ENCODE results near the gene ATP8B3. TPM values are rescaled to one million over a fixed set of nuclear protein-coding genes. Genes with fewer than 3 reads are reported as not detected.

Gene ATP8B3
- polyA plus RNA-seq, 1 donor (not counting 4 experiments of a cell fraction or from before 2014, with no cell fraction given): 0.98 TPM

DNA sequence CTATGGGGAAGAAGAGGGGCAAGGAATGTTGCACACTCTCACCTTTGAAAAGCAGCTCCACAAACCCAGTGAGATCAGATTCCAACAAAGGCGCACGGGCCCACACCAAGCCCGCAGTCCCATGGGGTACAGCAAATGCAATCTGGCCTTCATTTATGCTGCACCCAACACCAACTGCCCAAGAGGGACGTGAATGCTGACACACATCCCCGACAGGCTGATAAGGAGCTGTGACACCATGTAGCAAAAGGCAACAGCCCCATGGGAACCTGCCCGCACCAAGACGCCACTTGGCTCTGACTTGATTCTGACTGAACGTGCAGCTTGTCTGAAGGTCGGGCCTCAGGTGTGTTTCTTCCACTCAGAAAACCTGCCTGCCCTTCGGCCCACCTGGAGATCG is 18.9 kb upstream of the ATP8B3 start:
- Histone ChIP-seq H3K79me2 (ENCODE audit: control insufficient read depth, insufficient read depth, low read length) (peaks cover 43% of the 10 kb centered on the region), H3K4me2 (ENCODE audit: control insufficient read depth, extremely low read depth, insufficient read depth, low read depth, low read length) (no peak overlapping the region), H3K4me1 (ENCODE audit: control insufficient read depth, extremely low read depth, insufficient read depth, low read length) (no peaks in the 10 kb centered on the region), H3K27ac (ENCODE audit: control insufficient read depth, insufficient read depth, low read length) (no peak overlapping the region), H3K27me3 (ENCODE audit: control insufficient read depth, extremely low read depth, insufficient read depth, low read length) (no peaks in the 10 kb centered on the region), H3K36me3 (ENCODE audit: control insufficient read depth in 2 of 2, extremely low read depth in 1 of 2, insufficient read depth in 2 of 2, low read length in 2 of 2) (peaks cover 5 to 11% of the 10 kb centered on the region in 2 experiments), H3K9me3 (ENCODE audit: control insufficient read depth, low read depth, low read length) (no peaks in the 10 kb centered on the region), H3K9me1 (ENCODE audit: control insufficient read depth, extremely low read depth, insufficient read depth, low read length) (no peaks in the 10 kb centered on the region), H3K4me3 (ENCODE audit: control insufficient read depth in 2 of 3, extremely low read depth in 1 of 3, insufficient read depth in 2 of 3, low read depth in 1 of 3, low read length in 3 of 3) (no peak overlapping the region), H2AFZ (ENCODE audit: control insufficient read depth, low read length) (no peak overlapping the region), H3K9ac (ENCODE audit: control insufficient read depth, extremely low read depth, insufficient read depth, low read length) (no peak overlapping the region), H4K20me1 (ENCODE audit: control insufficient read depth, extremely low read depth, insufficient read depth, low read length) (peaks cover 23% of the 10 kb centered on the region)
- no peak for TF ChIP-seq CTCF (optimal IDR thresholded peaks at IDR 0.05 in 1 of 3, IDR thresholded peaks at IDR 0.05 in 1 of 3, conservative IDR thresholded peaks at IDR 0.05 in 1 of 3; ENCODE audit: extremely low read depth in 1 of 3, insufficient read depth in 2 of 3, low read length in 3 of 3)
- no peak for TF ChIP-seq EZH2 (IDR thresholded peaks at IDR 0.05; ENCODE audit: low read length)
- DNase-seq (ENCODE audit: low read depth, low spot score) (no peak), FAIRE-seq (no peak)
- dilution Hi-C loops (cut with MboI; ENCODE audit: extremely low pct_ligation_motif_present, low sequenced_read_pairs): no loop called here

GRCh38 chr19:1830568-1830967 is 18.5 kb upstream of the ATP8B3 start:
- no peak overlapping the region for H3K9ac ChIP-seq (ENCODE audit: control insufficient read depth, extremely low read depth, insufficient read depth, low read length)
- peaks cover 42% of the 10 kb centered on the region for H3K79me2 ChIP-seq (ENCODE audit: control insufficient read depth, insufficient read depth, low read length)
- H3K9me1 ChIP-seq (ENCODE audit: control insufficient read depth, extremely low read depth, insufficient read depth, low read length): no peaks in the 10 kb centered on the region
- no peak for TF ChIP-seq CTCF (optimal IDR thresholded peaks at IDR 0.05 in 1 of 3, IDR thresholded peaks at IDR 0.05 in 1 of 3, conservative IDR thresholded peaks at IDR 0.05 in 1 of 3; ENCODE audit: extremely low read depth in 1 of 3, insufficient read depth in 2 of 3, low read length in 3 of 3)
- no peak for TF ChIP-seq EZH2 (IDR thresholded peaks at IDR 0.05; ENCODE audit: low read length)
- H3K4me3 ChIP-seq (ENCODE audit: control insufficient read depth in 2 of 3, extremely low read depth in 1 of 3, insufficient read depth in 2 of 3, low read depth in 1 of 3, low read length in 3 of 3): no peak overlapping the region
- DNase-seq (ENCODE audit: low read depth, low spot score) (no peak), FAIRE-seq (no peak)
- H4K20me1 ChIP-seq (ENCODE audit: control insufficient read depth, extremely low read depth, insufficient read depth, low read length): peaks cover 19% of the 10 kb centered on the region
- no peaks in the 10 kb centered on the region for H3K4me1 ChIP-seq (ENCODE audit: control insufficient read depth, extremely low read depth, insufficient read depth, low read length)
- no peak overlapping the region for H3K4me2 ChIP-seq (ENCODE audit: control insufficient read depth, extremely low read depth, insufficient read depth, low read depth, low read length)
- dilution Hi-C loops (cut with MboI; ENCODE audit: extremely low pct_ligation_motif_present, low sequenced_read_pairs): no loop called here
- H2AFZ ChIP-seq (ENCODE audit: control insufficient read depth, low read length): no peak overlapping the region
- H3K36me3 ChIP-seq (ENCODE audit: control insufficient read depth in 2 of 2, extremely low read depth in 1 of 2, insufficient read depth in 2 of 2, low read length in 2 of 2): peaks cover 9 to 11% of the 10 kb centered on the region in 2 experiments
- H3K27ac ChIP-seq (ENCODE audit: control insufficient read depth, insufficient read depth, low read length): no peak overlapping the region
- H3K27me3 ChIP-seq (ENCODE audit: control insufficient read depth, extremely low read depth, insufficient read depth, low read length): no peaks in the 10 kb centered on the region
- no peaks in the 10 kb centered on the region for H3K9me3 ChIP-seq (ENCODE audit: control insufficient read depth, low read depth, low read length)
